Glutamatergic neuron (in vitro differentiated cells): ENCODE results near the gene FAM120AOS. TPM values are rescaled to one million over a fixed set of nuclear protein-coding genes. Genes with fewer than 3 reads are reported as not detected.

Experiments
- DNase-seq: peaks from one replicate; pipeline ENCODE4 v3.0.0; 2022
- H3K27ac Mint-ChIP-seq: one replicate; pipeline ENCODE4 v1.8.0; 2020; ENCODE audit warnings: mild to moderate bottlenecking, mixed read lengths, inconsistent platforms; ENCODE audit not compliant: unreplicated experiment
- H3K27me3 Mint-ChIP-seq: one replicate; pipeline ENCODE4 v1.8.0; 2020; ENCODE audit warnings: mild to moderate bottlenecking, moderate library complexity, mixed read lengths, inconsistent platforms; ENCODE audit not compliant: unreplicated experiment
- H3K36me3 Mint-ChIP-seq: one replicate; pipeline ENCODE4 v1.8.0; 2020; ENCODE audit warnings: mild to moderate bottlenecking, mixed read lengths, inconsistent platforms; ENCODE audit not compliant: unreplicated experiment
- H3K4me1 Mint-ChIP-seq: one replicate; pipeline ENCODE4 v1.8.0; 2020; ENCODE audit warnings: mild to moderate bottlenecking, low read depth, mixed read lengths, inconsistent platforms; ENCODE audit not compliant: unreplicated experiment
- H3K4me3 Mint-ChIP-seq: one replicate; pipeline ENCODE4 v1.8.0; 2020; ENCODE audit warnings: mild to moderate bottlenecking, mixed read lengths, inconsistent platforms; ENCODE audit not compliant: unreplicated experiment
- H3K9me3 Mint-ChIP-seq: one replicate; pipeline ENCODE4 v1.8.0; 2020; ENCODE audit warnings: mild to moderate bottlenecking, moderate library complexity, mixed read lengths, inconsistent platforms; ENCODE audit not compliant: unreplicated experiment
- total RNA-seq: library from RNA; stranded (reverse); fragmentation: NEBNext Ultra II Directional; extraction: Animal tissue kit (Norgen Biotek cat#: 25700); gene quantifications from one replicate; pipeline ENCODE4 v1.2.1, GENCODE V29; 2021; ENCODE audit not compliant: unreplicated experiment
- TF ChIP-seq, protein P1 (sequence below): fragments of 200-600 bp; sonication (generic); IDR thresholded peaks from one replicate; pipeline ENCODE4 v1.5.0; 2021; ENCODE audit not compliant: partially characterized antibody, unreplicated experiment

FAM120AOS gene
- total RNA-seq, 1 donor from 2014 or later, result 24.2 TPM

GRCh38 chr9:93456504-93456903 lies 3.1 kb upstream of the FAM120AOS start:
- H3K4me1 Mint-ChIP-seq, result peaks cover 25% of the 10 kb centered on the region
- TF ChIP-seq, protein P1, sequence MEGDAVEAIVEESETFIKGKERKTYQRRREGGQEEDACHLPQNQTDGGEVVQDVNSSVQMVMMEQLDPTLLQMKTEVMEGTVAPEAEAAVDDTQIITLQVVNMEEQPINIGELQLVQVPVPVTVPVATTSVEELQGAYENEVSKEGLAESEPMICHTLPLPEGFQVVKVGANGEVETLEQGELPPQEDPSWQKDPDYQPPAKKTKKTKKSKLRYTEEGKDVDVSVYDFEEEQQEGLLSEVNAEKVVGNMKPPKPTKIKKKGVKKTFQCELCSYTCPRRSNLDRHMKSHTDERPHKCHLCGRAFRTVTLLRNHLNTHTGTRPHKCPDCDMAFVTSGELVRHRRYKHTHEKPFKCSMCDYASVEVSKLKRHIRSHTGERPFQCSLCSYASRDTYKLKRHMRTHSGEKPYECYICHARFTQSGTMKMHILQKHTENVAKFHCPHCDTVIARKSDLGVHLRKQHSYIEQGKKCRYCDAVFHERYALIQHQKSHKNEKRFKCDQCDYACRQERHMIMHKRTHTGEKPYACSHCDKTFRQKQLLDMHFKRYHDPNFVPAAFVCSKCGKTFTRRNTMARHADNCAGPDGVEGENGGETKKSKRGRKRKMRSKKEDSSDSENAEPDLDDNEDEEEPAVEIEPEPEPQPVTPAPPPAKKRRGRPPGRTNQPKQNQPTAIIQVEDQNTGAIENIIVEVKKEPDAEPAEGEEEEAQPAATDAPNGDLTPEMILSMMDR, result no peak
- H3K27ac Mint-ChIP-seq, result no peak overlapping the region
- no peak overlapping the region for H3K4me3 Mint-ChIP-seq
- peaks cover 9% of the 10 kb centered on the region for H3K27me3 Mint-ChIP-seq
- H3K9me3 Mint-ChIP-seq, result peaks cover 12% of the 10 kb centered on the region
- no peak for DNase-seq
- H3K36me3 Mint-ChIP-seq, result peaks cover 5% of the 10 kb centered on the region

- DNase-seq, result no peak
- Mint-ChIP-seq H3K27me3 (peaks cover 9% of the 10 kb centered on the region), H3K9me3 (peaks cover 12% of the 10 kb centered on the region), H3K36me3 (peaks cover 5% of the 10 kb centered on the region), H3K4me1 (peaks cover 25% of the 10 kb centered on the region), H3K27ac (no peak overlapping the region), H3K4me3 (no peak overlapping the region)
- TF ChIP-seq, protein P1, result no peak
Observed at GRCh38 chr9:93456022-93456421, 2.6 kb upstream of the FAM120AOS start.

DNA sequence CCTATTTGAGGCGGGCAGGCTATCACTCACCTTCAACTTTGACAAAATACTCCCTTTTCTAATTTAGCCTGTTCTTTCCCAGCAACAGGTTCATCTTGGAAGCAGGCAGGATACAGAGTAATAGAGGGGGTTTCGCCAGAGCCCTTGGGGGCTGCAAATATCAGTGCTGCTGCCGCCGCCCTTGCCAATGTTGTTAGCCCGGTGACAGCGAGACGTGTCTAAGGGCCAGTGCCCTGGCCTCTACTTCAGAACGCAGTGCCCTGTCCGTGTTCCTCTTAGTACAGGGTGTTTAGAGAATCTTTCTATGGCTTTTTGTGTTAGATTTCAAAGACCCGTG lies 703 bp downstream of the FAM120AOS start:
- peak overlapping the region; percentile 99 for H3K4me3 Mint-ChIP-seq
- TF ChIP-seq, protein P1, result no peak
- H3K36me3 Mint-ChIP-seq, result no peaks in the 10 kb centered on the region
- H3K27me3 Mint-ChIP-seq, result peaks cover 9% of the 10 kb centered on the region
- peak overlapping the region; percentile 86 for H3K27ac Mint-ChIP-seq
- H3K9me3 Mint-ChIP-seq, result peaks cover 9% of the 10 kb centered on the region
- H3K4me1 Mint-ChIP-seq, result peaks cover 6% of the 10 kb centered on the region
- peak; percentile 23 for DNase-seq

GRCh38 chr9:93451849-93452709 lies 1.3 kb downstream of the FAM120AOS start:
- DNase-seq, result peak; percentile 70
- Mint-ChIP-seq H3K27ac (peak overlapping the region; percentile 95), H3K9me3 (peaks cover 9% of the 10 kb centered on the region), H3K4me3 (peak overlapping the region; percentile 99), H3K36me3 (no peaks in the 10 kb centered on the region), H3K4me1 (peaks cover 6% of the 10 kb centered on the region), H3K27me3 (peaks cover 9% of the 10 kb centered on the region)
- TF ChIP-seq, protein P1, result peak; percentile 8

DNA sequence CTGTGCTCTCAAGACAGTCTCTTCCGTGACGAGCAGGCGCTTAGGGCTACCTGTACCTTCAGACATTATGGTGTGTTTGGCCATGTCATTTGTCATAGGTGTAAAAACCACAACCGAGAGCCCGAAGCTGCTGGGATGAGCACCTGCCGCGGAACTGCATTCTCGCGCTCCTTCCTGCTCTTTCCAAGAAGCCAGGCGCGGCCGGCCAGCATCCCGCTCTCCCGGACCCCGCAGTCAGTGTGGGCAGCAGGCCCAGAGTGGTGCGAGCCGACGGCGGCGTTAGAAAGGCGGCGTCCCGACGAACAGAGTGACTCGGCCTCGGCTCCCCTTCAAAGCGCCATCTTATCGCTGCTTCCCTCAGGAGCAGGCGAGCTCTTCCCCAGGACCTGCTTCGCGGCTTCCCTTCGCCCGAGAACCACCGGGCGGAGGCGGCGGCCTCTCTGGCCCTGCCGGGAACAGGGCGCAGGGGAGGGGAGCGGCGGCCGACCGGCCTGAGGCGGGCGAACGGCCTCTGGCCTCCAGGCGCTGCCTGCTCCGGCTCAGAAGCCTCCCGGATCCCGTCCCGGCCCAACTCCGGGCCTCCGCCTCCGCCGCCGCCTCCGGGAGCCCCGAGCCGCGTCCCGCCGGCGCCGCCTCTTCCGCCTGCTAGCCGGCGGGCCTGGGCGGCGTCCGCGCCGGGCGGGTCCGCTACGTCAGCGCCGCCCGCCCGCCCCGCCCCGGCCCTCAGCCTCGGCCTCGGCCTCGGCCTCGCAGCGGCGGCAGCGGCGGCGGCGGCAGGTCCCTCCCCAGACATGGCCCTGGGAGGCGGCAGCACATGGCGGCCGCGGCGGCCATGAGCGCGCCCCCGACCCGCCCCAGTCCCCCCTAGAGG lies 2.2 kb downstream of the FAM120AOS start, which contains the start of gene FAM120A:
Gene FAM120A, plus strand, starts transcription at position 741 of the 871 bp plus-strand sequence. CDS start 231 bp downstream, outside the sequence.
- H3K4me1 Mint-ChIP-seq, result peaks cover 3% of the 10 kb centered on the region
- DNase-seq, result peak; percentile 70
- H3K36me3 Mint-ChIP-seq, result no peaks in the 10 kb centered on the region
- H3K27ac Mint-ChIP-seq, result peak within 1 kb of the TSS; percentile 95
- peaks cover 9% of the 10 kb centered on the region for H3K9me3 Mint-ChIP-seq
- peaks cover 9% of the 10 kb centered on the region for H3K27me3 Mint-ChIP-seq
- peak within 1 kb of the TSS; percentile 99 for H3K4me3 Mint-ChIP-seq
- TF ChIP-seq, protein P1, result no peak
